T-helper 1 cell treated with Interleukin-12 subunit alpha and Interleukin-12 subunit beta and Interleukin-4 antibody, amounts not matched to agents 30 μg/mL and 1 μg/mL, for 36 hours (primary cell): Measurements from ENCODE around the gene SETD1A.
A peak's percentile ranks its signal among the peaks of the same experiment; 100 is the strongest.

Source experiments
- H3K27ac Mint-ChIP-seq: one replicate; pipeline ENCODE4 v1.8.0; 2021; ENCODE audit warnings: mild to moderate bottlenecking, mixed read lengths
- H3K27me3 Mint-ChIP-seq: one replicate; pipeline ENCODE4 v1.8.0; 2021; ENCODE audit warnings: low read depth, mixed read lengths
- H3K36me3 Mint-ChIP-seq: one replicate; pipeline ENCODE4 v1.8.0; 2021; ENCODE audit warnings: low read depth, mixed read lengths
- H3K4me1 Mint-ChIP-seq: one replicate; pipeline ENCODE4 v1.8.0; 2021; ENCODE audit warnings: low read depth, mixed read lengths
- H3K4me3 Mint-ChIP-seq: one replicate; pipeline ENCODE4 v1.8.0; 2021; ENCODE audit warnings: mild to moderate bottlenecking, moderate library complexity, mixed read lengths
- H3K9me3 Mint-ChIP-seq: one replicate; pipeline ENCODE4 v1.8.0; 2021; ENCODE audit warnings: mixed read lengths

SETD1A gene

DNA sequence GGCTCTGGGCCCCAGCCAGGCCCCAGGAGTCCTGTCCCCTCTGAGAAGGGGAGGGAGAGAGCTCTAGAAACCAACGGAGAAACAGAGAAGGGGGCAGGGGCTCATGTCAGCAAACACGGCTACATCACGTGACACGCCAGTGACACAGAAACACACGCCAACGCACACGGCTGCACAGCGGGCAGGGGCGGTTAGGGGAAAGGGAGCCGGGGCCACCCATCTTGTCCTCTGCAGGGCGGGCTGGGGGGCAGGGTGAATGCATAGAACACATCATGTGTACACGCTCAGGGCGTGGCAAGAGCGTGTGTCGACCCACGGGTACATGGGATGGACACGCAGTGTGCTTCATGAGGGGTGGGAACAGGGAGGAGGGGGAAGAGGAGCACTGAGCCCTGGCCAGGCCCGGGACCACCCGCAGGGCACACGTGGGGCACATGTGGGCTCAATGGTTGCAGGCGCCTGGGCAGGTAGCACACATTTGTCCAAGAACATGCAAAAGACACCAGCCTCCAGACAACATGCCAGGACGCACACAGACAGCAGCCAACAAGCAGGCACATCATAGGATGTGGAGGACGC lies 32.0 kb downstream of the SETD1A start:
- no peak overlapping the region for H3K4me3 Mint-ChIP-seq
- peaks cover 5% of the 10 kb centered on the region for H3K4me1 Mint-ChIP-seq
- H3K27me3 Mint-ChIP-seq = no peaks in the 10 kb centered on the region
- H3K9me3 Mint-ChIP-seq = no peaks in the 10 kb centered on the region
- H3K27ac Mint-ChIP-seq = no peak overlapping the region
- H3K36me3 Mint-ChIP-seq = no peaks in the 10 kb centered on the region

DNA sequence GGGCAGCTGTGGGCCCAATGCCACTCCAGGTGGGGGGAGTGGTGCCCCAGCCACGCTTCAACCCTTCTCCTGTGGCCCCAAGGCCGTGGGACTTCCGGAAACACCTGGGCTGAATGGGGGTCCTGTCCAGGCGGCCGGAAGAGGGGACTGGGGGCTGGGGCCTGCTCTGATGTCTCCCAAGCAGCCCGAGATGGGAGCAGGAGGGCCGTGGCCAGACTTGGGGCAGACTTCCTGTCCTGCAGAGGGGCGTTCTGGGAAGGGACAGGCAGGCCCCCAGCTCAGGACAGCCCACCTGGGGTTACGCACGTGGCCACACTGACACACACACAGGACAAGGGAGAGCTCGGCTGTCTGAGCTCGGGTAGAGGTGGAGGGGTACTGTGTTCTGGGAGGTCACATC lies 32.6 kb downstream of the SETD1A start:
- no peak overlapping the region for H3K27ac Mint-ChIP-seq
- peaks cover 5% of the 10 kb centered on the region for H3K4me1 Mint-ChIP-seq
- no peaks in the 10 kb centered on the region for H3K27me3 Mint-ChIP-seq
- no peaks in the 10 kb centered on the region for H3K9me3 Mint-ChIP-seq
- H3K4me3 Mint-ChIP-seq = no peak overlapping the region
- no peaks in the 10 kb centered on the region for H3K36me3 Mint-ChIP-seq

DNA sequence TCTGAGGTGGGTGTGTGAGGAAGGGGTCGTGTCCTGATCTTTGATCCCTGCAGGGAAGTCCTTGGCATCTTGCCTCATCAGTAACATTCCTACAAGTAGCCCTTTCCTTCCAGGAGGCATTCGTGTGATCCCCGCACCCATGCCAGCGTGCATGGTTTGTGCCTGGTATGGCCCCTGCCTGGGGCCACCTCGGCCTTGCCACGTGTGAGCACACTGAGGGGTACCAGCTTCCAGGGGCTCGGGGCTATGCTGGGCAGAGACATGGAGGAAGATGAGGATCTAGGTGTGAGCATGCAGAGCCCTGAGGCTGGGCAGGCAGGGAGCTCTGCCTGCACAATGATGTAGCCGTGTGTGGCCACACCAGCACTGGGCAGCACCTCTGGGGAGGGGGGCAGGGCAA lies 33.5 kb downstream of the SETD1A start:
- no peaks in the 10 kb centered on the region for H3K36me3 Mint-ChIP-seq
- no peaks in the 10 kb centered on the region for H3K9me3 Mint-ChIP-seq
- H3K4me1 Mint-ChIP-seq = peaks cover 2% of the 10 kb centered on the region
- H3K27me3 Mint-ChIP-seq = no peaks in the 10 kb centered on the region
- H3K4me3 Mint-ChIP-seq = no peak overlapping the region
- peak overlapping the region; percentile 26 for H3K27ac Mint-ChIP-seq

DNA sequence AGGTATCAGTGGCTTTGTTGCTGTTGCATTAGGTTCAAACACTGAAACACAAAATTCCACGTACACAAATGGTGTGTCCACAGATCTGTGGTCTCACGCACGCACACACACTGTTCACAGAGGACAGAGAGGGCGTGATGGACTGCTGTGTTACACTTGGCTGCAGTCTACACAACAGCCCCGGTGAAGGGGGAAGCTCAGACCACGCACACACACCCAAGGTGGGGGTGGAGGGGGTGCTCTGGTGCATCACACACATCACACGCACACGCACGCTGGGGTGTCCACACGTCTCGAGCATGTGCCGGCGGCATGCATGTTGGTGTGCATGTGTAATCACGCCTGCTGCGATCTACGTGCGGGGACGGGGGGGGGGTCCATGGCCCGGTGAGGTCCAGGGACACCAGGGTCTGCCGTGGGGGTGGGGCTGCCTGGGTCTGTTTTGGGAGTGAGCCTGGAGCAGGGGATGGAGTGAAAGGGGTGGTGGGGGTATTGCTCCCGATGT lies 34.8 kb downstream of the SETD1A start:
- Mint-ChIP-seq H3K4me3 (no peak overlapping the region), H3K36me3 (no peaks in the 10 kb centered on the region), H3K27ac (no peak overlapping the region), H3K9me3 (no peaks in the 10 kb centered on the region), H3K4me1 (peaks cover 8% of the 10 kb centered on the region), H3K27me3 (no peaks in the 10 kb centered on the region)

DNA sequence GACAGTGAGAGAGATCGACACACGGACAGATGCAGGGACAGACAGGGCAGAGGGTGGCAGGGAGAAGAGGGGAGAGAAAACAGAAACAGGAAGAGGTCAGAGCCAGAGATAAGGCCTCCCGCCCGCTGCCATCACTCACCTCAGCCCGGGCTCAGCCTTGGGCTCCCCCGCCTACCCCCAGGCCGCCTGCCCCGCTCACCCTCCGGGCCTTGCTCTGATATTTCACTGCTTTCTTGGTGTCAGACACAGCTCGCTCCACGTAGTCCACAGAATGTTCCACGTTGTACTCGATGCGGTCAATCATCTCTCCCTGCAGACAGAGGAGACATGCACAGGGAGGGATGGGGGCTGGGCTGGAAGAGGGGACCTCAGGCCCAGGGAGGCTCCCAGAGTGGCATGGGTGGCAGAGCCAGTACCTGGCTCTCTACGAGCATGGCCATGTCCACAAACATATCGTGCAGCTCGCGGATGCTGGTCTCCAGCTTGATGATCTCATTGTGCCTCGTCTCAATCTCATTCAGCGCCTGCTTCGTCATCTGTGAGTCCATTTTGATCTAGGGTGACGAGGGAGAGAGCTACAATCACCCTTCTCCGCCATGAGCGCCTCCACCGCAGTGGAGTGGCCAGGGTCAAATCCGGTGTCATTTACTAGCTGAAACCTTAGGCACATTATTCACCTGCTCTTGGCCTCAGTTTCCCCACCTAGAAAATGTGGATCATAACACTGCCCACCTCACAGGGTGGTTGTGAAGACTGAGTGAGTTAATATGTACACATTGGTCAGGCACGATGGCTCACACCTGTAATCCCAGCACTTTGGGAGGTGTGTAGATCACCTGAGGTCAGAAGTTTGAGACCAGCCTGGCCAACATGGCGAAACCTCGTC lies 35.6 kb downstream of the SETD1A start:
- Mint-ChIP-seq H3K9me3 (no peaks in the 10 kb centered on the region), H3K4me3 (no peak overlapping the region), H3K4me1 (peaks cover 8% of the 10 kb centered on the region), H3K27ac (no peak overlapping the region), H3K27me3 (no peaks in the 10 kb centered on the region), H3K36me3 (no peaks in the 10 kb centered on the region)

DNA sequence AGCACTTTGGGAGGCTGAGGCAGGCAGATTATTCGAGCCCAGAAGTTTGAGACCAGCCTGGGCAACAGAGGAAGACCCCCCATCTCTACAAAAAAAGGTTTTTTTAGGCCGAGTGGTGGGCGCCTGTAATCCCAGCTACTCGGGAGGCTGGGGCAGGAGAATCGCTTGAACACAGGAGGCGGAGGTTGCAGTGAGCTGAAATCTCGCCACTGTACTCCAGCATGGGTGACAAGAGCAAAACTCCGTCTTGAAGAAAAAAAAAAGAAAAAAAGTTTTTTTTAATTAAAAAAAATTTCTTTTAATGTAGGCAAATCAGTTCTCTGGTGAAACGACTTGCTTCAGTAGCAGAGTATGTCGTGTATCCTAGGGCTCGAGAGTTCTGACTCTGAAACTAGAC lies 38.4 kb downstream of the SETD1A start:
- no peaks in the 10 kb centered on the region for H3K36me3 Mint-ChIP-seq
- H3K4me3 Mint-ChIP-seq = peak overlapping the region; percentile 56
- H3K27me3 Mint-ChIP-seq = no peaks in the 10 kb centered on the region
- no peak overlapping the region for H3K27ac Mint-ChIP-seq
- H3K9me3 Mint-ChIP-seq = no peaks in the 10 kb centered on the region
- H3K4me1 Mint-ChIP-seq = peaks cover 8% of the 10 kb centered on the region

DNA sequence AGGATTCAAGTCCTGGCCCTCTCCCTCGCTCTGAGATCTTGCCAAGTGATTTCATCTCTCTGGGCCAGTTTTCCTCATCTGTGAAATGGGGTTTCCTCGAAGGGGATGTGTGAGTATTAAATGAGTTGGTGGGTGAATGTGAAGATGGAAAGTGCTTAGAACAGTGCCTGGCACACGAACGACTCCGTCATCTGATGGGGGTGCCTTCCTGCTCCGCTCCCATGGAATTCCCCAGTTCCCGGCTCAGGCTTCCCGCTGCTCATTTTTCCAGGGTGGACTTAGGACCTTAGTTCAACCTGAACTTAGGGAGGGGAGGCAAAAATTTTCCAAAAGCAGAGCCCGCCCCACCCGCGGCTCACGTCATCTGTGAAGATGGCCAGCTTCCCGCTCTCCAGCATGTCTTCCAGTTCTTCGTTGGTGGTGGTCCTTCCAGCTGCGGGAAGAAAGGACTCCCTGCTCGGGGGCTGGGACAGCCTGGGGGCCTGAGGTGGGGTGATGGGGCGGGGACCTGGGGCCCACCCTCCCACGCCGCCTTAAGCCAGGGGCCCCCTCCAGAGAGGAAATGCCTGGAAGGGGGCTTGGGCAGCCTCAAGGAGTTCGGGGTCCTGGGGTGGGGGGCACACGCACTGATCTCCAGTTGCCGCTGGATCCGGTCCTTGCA lies 38.9 kb downstream of the SETD1A start:
- Mint-ChIP-seq H3K36me3 (no peaks in the 10 kb centered on the region), H3K27ac (peak overlapping the region; percentile 81), H3K9me3 (no peaks in the 10 kb centered on the region), H3K27me3 (no peaks in the 10 kb centered on the region), H3K4me3 (peak overlapping the region; percentile 80), H3K4me1 (peaks cover 8% of the 10 kb centered on the region)

DNA sequence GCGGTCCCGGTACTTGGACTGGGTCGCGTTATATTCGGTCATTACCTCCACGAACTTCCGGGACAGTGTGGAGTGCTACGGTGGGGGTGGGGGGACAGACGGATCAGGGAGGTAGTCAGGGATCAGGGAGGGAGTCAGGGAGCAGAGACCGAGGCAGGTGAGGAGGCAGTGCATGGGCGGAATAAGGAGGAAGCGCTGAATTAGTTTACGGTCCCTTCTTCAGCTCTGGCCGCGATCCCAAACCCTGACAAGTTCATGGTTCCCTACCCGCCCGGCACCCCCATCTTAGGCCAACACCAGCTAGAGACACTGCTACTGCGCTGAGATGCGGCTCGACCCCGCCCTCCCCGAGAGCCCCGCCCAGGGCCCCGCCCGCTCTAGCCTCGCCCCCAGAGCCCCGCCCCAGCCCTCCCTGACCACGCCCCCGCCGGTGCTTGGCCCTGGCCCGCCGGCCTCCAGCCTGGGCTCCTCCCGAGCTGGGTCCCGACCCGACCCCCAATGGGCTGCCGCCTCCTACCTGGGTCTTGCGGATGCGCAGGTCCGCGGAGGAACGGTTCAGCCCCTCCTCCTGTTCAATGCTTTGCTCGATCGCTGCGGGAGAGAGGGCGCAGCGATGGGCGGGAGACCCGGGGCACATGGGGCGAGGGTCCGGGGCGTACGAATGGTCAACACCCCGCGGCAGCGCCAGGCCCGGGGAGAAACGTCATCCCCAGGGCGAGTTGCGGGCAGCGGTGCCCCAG lies 39.6 kb downstream of the SETD1A start:
- peak overlapping the region; percentile 81 for H3K27ac Mint-ChIP-seq
- no peaks in the 10 kb centered on the region for H3K9me3 Mint-ChIP-seq
- peaks cover 8% of the 10 kb centered on the region for H3K4me1 Mint-ChIP-seq
- H3K27me3 Mint-ChIP-seq = no peaks in the 10 kb centered on the region
- peak overlapping the region; percentile 80 for H3K4me3 Mint-ChIP-seq
- H3K36me3 Mint-ChIP-seq = no peaks in the 10 kb centered on the region

DNA sequence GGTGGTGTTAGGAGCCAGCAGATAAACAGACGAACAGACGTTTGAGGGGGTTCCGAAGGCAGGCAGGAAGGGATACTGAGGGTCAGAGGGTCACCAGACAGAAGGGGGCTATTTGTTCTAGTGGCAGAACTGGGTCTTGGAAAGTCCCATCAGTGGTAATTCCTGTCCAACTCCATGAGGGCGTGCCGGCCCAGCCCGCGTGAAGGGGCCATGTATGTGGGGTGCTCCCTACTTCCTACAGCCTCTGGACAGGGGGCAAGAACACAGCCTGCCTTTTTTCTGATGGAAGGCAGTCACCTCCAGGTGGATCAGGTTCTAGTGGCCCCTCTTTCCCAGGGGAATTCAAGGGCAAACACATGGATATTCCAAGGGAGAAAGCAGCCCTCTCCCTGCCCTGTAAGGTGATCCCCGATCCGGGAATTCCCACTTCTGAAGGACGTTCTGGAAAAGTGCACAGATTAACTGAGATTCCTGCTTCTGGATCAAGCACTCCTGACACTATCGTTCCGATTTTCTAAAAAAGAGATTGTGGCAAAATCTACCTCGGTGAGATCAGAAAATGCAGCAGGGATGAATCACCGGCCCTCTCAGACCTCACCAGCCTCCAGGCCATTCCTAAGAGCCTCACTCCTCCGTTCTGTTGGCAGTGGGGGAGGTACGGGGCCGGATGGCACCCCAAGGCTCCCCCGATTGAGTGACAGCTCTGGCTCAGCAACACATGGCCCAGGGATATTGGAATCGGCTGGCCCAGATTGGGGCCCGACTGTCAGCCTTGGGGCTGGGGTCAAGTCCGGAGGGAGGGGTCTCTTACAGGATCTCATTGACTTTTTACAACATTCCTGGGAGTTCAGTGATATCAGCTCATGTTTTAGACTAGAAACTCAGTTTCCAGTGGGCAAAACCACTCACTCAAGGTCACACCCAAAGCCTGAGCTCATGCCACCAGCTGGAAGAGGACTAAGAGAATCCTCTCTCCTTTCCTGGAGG lies 40.5 kb downstream of the SETD1A start:
- Mint-ChIP-seq H3K36me3 (no peaks in the 10 kb centered on the region), H3K27ac (no peak overlapping the region), H3K4me3 (peak overlapping the region; percentile 53), H3K4me1 (peaks cover 6% of the 10 kb centered on the region), H3K9me3 (no peaks in the 10 kb centered on the region), H3K27me3 (no peaks in the 10 kb centered on the region)

DNA sequence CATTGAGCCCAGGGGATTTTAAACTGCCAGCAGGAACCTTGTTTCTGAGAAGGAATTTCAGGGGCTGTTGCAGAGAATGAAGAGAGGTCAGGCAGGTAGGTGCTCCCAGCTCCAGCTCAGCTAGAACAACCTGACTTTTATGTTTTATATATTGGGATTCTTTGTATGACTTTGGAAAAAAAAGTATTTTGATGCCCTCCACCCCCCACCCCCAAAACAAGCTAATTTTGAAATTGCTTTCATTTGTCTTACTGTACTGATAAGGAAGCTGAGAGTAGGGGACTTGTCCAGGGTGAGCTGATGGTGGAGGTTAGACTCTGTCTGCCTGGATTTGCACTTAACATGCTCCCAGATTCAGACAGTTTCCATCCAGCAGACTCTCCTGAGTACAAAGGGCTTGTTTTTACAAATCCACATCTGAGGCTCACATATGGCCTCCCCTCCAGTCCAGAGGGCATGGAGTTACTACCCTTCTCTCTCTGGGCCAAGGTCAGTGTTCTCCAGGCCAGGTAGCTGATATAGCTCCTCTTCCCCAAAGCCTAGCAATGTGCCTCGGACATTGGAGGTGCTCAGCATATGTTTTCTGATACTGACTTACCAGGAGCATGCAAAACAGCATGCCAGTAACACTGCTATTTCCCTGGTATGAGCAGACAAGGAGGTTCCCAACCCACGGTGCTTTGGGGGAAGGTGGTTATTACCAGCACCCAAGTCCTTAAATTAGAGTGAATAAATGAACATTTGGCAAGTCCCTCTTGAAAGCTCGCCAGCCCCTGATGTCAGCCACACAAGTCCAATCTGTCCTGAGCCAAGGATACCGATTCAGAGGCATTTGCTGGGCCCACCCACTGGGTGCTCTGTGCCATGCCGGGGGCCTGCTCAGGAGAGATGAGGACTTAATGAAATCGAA lies 41.6 kb downstream of the SETD1A start:
- Mint-ChIP-seq H3K4me1 (peaks cover 6% of the 10 kb centered on the region), H3K27ac (no peak overlapping the region), H3K4me3 (no peak overlapping the region), H3K27me3 (peaks cover 7% of the 10 kb centered on the region), H3K9me3 (no peaks in the 10 kb centered on the region), H3K36me3 (no peaks in the 10 kb centered on the region)

DNA sequence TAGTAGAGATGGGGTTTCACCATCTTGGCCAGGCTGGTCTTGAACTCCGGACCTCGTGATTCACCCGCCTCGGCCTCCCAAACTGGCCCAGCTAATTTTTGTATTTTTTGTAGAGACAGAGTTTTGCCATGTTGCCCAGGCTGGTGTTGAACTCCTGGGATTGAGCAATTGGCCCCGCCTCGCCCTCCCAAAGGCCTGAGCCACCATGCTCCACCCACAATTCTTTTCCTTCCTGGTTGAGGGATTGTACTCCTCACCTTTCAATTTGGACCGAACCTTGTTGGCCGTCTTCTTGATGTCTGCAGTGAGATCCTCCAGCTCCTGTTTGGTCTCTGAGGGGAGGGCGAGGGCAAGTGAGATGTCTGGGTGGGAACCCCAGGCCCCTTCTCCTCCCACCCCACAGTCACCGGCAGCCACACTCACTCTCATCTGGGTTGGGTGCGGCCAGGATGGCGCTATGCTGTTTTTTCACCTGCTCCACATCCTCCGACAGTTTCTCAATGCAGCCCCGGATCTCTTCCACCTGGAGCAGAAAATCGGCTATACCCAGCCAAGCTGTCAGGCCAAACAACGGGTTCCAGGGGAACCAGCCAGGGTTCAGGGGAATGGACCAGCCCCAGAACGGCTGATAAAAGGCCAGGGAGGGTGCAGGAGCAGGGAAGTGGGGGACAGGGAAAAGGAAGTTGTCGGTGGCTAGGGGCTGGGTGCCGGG lies 43.3 kb downstream of the SETD1A start:
- Mint-ChIP-seq H3K36me3 (no peaks in the 10 kb centered on the region), H3K27ac (no peak overlapping the region), H3K4me1 (peaks cover 6% of the 10 kb centered on the region), H3K4me3 (no peak overlapping the region), H3K9me3 (no peaks in the 10 kb centered on the region), H3K27me3 (peaks cover 7% of the 10 kb centered on the region)

DNA sequence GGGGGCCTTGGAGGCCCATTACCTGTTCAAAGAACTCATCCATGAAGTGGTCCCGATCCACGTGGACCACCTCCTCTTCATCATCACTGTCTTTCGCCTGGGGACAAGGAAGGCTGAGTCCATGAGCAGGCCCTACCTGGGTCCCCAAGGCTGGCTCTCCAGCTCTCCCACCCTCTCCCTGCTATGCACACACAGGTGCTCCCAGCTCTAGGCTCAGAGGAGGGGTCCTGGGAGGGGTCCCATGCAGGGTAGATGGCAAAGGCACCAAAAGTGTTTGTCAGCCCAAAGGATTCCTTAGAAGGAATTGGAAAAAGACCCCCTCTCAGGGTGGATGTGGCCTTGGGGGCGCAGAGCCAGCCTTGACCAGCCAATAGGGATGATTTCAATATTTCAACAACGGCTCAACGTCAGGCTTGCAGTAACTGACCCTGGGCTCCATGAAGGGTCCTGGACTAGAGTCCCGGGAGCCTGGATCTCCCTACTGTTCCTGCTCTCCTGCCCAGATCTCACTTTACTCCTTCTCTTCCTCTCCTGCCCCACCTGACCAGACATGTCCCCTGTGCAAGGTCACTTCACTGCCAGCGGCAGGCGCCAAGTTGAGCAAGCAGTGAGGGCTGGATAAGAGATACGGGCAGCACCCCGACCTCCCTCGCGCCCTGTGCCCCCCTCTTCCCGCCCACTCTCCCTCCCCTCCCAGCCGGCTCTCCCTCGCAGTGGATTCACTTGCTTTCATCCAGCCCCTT lies 44.1 kb downstream of the SETD1A start:
- Mint-ChIP-seq H3K9me3 (no peaks in the 10 kb centered on the region), H3K4me3 (no peak overlapping the region), H3K27me3 (peaks cover 7% of the 10 kb centered on the region), H3K36me3 (no peaks in the 10 kb centered on the region), H3K27ac (no peak overlapping the region), H3K4me1 (peaks cover 2% of the 10 kb centered on the region)
